Mammary epithelial cell (primary cell): ENCODE data around the gene TUBA8.

ENCODE experiments used
- EZH2 ChIP-seq: IDR thresholded peaks from 2 replicates; pipeline ENCODE4 v1.6.1; 2012; ENCODE audit warnings: low read length, inconsistent platforms, borderline replicate concordance
- TF ChIP-seq, protein P1 (sequence below), 2 donors: IDR thresholded peaks in 1 of 2; conservative IDR thresholded peaks in 1 of 2; 2 replicates each; pipeline ENCODE4 v1.5.1; 2011 to 2012; ENCODE audit warnings: inconsistent platforms in 2 of 2, low read length in 2 of 2, mild to moderate bottlenecking in 2 of 2, control low read depth in 1 of 2, low read depth in 1 of 2; ENCODE audit not compliant: insufficient read depth in 1 of 2; ENCODE audit errors: extremely low read depth in 1 of 2

DNA sequence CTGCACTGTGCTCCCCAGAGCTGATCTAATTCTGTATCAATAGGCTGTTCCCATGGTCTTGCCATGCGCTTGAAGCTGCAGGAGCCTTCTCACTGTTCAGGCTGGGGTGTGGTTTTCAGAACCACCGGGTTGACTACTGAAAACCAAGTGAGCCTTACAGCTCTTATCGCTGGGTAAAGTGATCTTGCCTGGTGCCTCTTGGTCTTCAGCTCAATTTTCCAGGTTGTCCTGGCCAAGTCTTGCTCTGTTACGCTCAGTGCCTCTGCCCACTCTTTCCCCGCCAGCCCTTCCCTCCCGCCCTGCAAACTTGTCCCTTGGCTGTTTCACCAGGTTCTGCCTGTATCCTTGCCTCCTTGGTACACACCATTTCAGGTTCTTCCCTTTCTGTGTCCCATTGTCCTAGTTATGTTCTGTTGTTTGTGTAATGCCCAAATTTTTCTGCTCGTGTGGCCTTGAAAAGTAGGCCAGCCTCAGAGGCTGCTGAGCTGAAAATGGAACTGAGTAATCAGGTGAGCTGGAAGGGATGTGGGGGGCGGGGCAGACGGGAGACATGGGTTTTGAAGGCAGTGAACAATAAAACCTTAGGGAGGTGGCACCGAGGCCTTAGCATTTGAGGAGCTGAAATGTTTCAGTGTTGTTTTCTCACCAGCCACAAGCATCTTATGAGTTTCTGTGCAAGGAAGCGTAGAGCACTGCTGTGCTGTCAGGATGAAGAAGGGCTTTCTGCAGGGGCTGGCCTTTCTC, 21.6 kb upstream of the TUBA8 start:
- TF ChIP-seq, protein P1, sequence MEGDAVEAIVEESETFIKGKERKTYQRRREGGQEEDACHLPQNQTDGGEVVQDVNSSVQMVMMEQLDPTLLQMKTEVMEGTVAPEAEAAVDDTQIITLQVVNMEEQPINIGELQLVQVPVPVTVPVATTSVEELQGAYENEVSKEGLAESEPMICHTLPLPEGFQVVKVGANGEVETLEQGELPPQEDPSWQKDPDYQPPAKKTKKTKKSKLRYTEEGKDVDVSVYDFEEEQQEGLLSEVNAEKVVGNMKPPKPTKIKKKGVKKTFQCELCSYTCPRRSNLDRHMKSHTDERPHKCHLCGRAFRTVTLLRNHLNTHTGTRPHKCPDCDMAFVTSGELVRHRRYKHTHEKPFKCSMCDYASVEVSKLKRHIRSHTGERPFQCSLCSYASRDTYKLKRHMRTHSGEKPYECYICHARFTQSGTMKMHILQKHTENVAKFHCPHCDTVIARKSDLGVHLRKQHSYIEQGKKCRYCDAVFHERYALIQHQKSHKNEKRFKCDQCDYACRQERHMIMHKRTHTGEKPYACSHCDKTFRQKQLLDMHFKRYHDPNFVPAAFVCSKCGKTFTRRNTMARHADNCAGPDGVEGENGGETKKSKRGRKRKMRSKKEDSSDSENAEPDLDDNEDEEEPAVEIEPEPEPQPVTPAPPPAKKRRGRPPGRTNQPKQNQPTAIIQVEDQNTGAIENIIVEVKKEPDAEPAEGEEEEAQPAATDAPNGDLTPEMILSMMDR (conservative IDR thresholded peaks at IDR 0.05 in 1 of 2, IDR thresholded peaks at IDR 0.05 in 1 of 2; ENCODE audit: extremely low read depth in 1 of 2, insufficient read depth in 1 of 2, low read depth in 1 of 2, low read length in 2 of 2): no peak
- no peak for TF ChIP-seq EZH2
